Testis (tissue), 3 donors: ENCODE measurements around the gene CELA2A. TPM values are rescaled to one million over a fixed set of nuclear protein-coding genes. Genes with fewer than 3 reads are reported as not detected.
"Not testable (repeated sequence)": the region's sequence is repeated elsewhere in the genome, so short reads cannot be mapped to it uniquely, and the experiment has no call there.

Experiments used
- DNase-seq: peaks from one replicate; pipeline ENCODE4 v3.0.0-alpha.2; 2019
- H3K27ac ChIP-seq, 2 donors: fragments of 200-600 bp; sonication (generic); one replicate each; pipeline ENCODE4 v1.5.1; 2019
- H3K27me3 ChIP-seq: fragments of 200-600 bp; sonication (generic); one replicate; pipeline ENCODE4 v1.5.1; 2019
- H3K36me3 ChIP-seq: fragments of 200-600 bp; sonication (generic); one replicate; pipeline ENCODE4 v1.5.1; 2017; ENCODE audit warnings: low read depth; ENCODE audit errors: missing control alignments
- H3K4me1 ChIP-seq: fragments of 200-600 bp; sonication (generic); one replicate; pipeline ENCODE4 v1.5.1; 2019
- H3K4me3 ChIP-seq, 2 donors: fragments of 200-600 bp; sonication (generic); one replicate each; pipeline ENCODE4 v1.5.1; 2017 to 2019
- H3K9me3 ChIP-seq: fragments of 200-600 bp; sonication (generic); one replicate; pipeline ENCODE4 v1.5.1; 2017
- CTCF ChIP-seq, 3 experiments: fragments of 450-650 bp in 2 of 3; fragments of 200-600 bp in 1 of 3; sonication (generic) in 1 of 3; IDR thresholded peaks; one replicate each; pipeline ENCODE4 v1.5.1; 2016 to 2019; ENCODE audit warnings: antibody characterized with exemption in 3 of 3, mild to moderate bottlenecking in 2 of 3, moderate library complexity in 1 of 3
- POLR2A ChIP-seq: fragments of 450-650 bp; IDR thresholded peaks from one replicate; pipeline ENCODE4 v1.6.1; 2017; ENCODE audit warnings: antibody characterized with exemption, mild to moderate bottlenecking, moderate library complexity
- WGBS, 2 donors: methylation state at CpG; one replicate each; pipeline ENCODE4 v1.1.5; 2018; 5-methylcytosine and 5-hydroxymethylcytosine counted together
- intact Hi-C: fragments of 100-400 bp; cut with DNase I; formaldehyde crosslinking; loops from one replicate; pipeline ENCODE4 v1.15.1; 2023; ENCODE audit warnings: low total_unique reads
- polyA plus RNA-seq: library from polyadenylated mRNA; stranded (reverse); fragments of 350-450 nt; fragmentation: Illumina TruSeq; extraction: RNeasy Lipid Tissue Mini Kit (QIAGEN cat#74804); gene quantifications from one replicate; pipeline ENCODE4 v1.2.3, GENCODE V29; 2014; ENCODE audit warnings: low read depth, low replicate concordance; ENCODE audit not compliant: insufficient read depth
- total RNA-seq, 2 donors: library from RNA; depleted of rRNA; stranded (reverse); fragments of >200 nt; gene quantifications; one replicate each; pipeline ENCODE4 v1.2.3, GENCODE V29; 2016

CELA2A gene
- total and polyA plus RNA-seq, 3 donors from 2014 or later, result 2.4 to 4.8 (median 3.7) TPM

- no peak overlapping the region for H3K27ac ChIP-seq
- H3K4me1 ChIP-seq, result no peaks in the 10 kb centered on the region
- intact Hi-C loops, result no loop called here
- H3K4me3 ChIP-seq, result no peak overlapping the region
- no peak for TF ChIP-seq CTCF (IDR thresholded peaks at IDR 0.05)
- no peak for TF ChIP-seq POLR2A
- no peaks in the 10 kb centered on the region for H3K36me3 ChIP-seq
- no peak for DNase-seq
- H3K9me3 ChIP-seq, result no peaks in the 10 kb centered on the region
- H3K27me3 ChIP-seq, result no peaks in the 10 kb centered on the region
- 82 to 94% methylated on average over 3 of the region's 3 CpGs for WGBS, 2 donors
Observed at GRCh38 chr1:15513919-15514318, 57.4 kb downstream of the CELA2A start.

- H3K36me3 ChIP-seq, H3K4me1 ChIP-seq, H3K27ac ChIP-seq, H3K27me3 ChIP-seq, H3K4me3 ChIP-seq, intact Hi-C loops, H3K9me3 ChIP-seq, DNase-seq: not testable (repeated sequence)
- WGBS, 2 donors, result 96 to 99% methylated on average over 4 to 5 of the region's 5 CpGs
Observed at GRCh38 chr1:15514557-15514956, 58.0 kb downstream of the CELA2A start.

- DNase-seq, result no peak
- H3K4me3 ChIP-seq, result no peak overlapping the region
- no peaks in the 10 kb centered on the region for H3K9me3 ChIP-seq
- WGBS, 2 donors, result 79 to 81% methylated on average over 2 of the region's 2 CpGs
- H3K27me3 ChIP-seq, result no peaks in the 10 kb centered on the region
- TF ChIP-seq POLR2A (no peak), CTCF (IDR thresholded peaks at IDR 0.05) (no peak)
- intact Hi-C loops, result no loop called here
- H3K4me1 ChIP-seq, result no peaks in the 10 kb centered on the region
- no peaks in the 10 kb centered on the region for H3K36me3 ChIP-seq
- H3K27ac ChIP-seq, result no peak overlapping the region
Observed at GRCh38 chr1:15515022-15515663, 58.6 kb downstream of the CELA2A start.

GRCh38 chr1:15519625-15520024 is 63.1 kb downstream of the CELA2A start:
- H3K4me1 ChIP-seq, result peaks cover 10% of the 10 kb centered on the region
- no peaks in the 10 kb centered on the region for H3K9me3 ChIP-seq
- H3K36me3 ChIP-seq, result no peaks in the 10 kb centered on the region
- intact Hi-C loops, result no loop called here
- no peak overlapping the region for H3K27ac ChIP-seq
- no peak overlapping the region for H3K4me3 ChIP-seq
- no peaks in the 10 kb centered on the region for H3K27me3 ChIP-seq
- WGBS, 2 donors, result 83 to 88% methylated on average over 3 of the region's 3 CpGs
- no peak for TF ChIP-seq CTCF (IDR thresholded peaks at IDR 0.05)
- no peak for TF ChIP-seq POLR2A
- no peak for DNase-seq

- H3K4me3 ChIP-seq, H3K9me3 ChIP-seq, H3K27ac ChIP-seq, intact Hi-C loops, H3K36me3 ChIP-seq, H3K27me3 ChIP-seq, DNase-seq: not testable (repeated sequence)
- WGBS, 2 donors, result 85 to 87% methylated on average over 17 of the region's 17 CpGs
- peaks cover 22% of the 10 kb centered on the region for H3K4me1 ChIP-seq
Observed at GRCh38 chr1:15521206-15521906, 64.8 kb downstream of the CELA2A start.

Other genes with a start within 250 kb of the CELA2A start
- gene FHAD1, start 209.5 kb upstream of the CELA2A start, total RNA-seq, result 10 to 100 TPM; 22.0 to 73.3 TPM
- gene FHAD1, start 209.5 kb upstream of the CELA2A start, polyA plus RNA-seq, result 59.0 TPM
- 100 to 1,000 TPM; 308 to 384 TPM for gene EFHD2, start 46.8 kb upstream of the CELA2A start, total RNA-seq
- gene EFHD2, start 46.8 kb upstream of the CELA2A start, polyA plus RNA-seq, result 146 TPM
- under 1 TPM; 0.50 to 0.55 TPM for gene CTRC, start 18.3 kb upstream of the CELA2A start, total RNA-seq
- gene CTRC, start 18.3 kb upstream of the CELA2A start, polyA plus RNA-seq, result 0.83 TPM
- gene CELA2B, start 19.4 kb downstream of the CELA2A start, total RNA-seq, result 1 to 10 TPM; 3.3 to 3.7 TPM
- gene CELA2B, start 19.4 kb downstream of the CELA2A start, polyA plus RNA-seq, result 2.7 TPM
- gene CASP9, start 67.5 kb downstream of the CELA2A start, total RNA-seq, result 10 to 100 TPM; 34.8 to 48.5 TPM
- 33.8 TPM for gene CASP9, start 67.5 kb downstream of the CELA2A start, polyA plus RNA-seq
- gene DNAJC16, start 70.1 kb downstream of the CELA2A start, total RNA-seq, result 10 to 100 TPM; 24.3 to 32.1 TPM
- gene DNAJC16, start 70.1 kb downstream of the CELA2A start, polyA plus RNA-seq, result 19.9 TPM
- gene AGMAT, start 128.3 kb downstream of the CELA2A start, total RNA-seq, result 1 to 10 TPM in 1 of 2 donors, under 1 TPM in 1; 0.99 to 1.5 TPM
- gene AGMAT, start 128.3 kb downstream of the CELA2A start, polyA plus RNA-seq, result 1.8 TPM
- 10 to 100 TPM; 45.2 to 54.2 TPM for gene DDI2, start 160.7 kb downstream of the CELA2A start, total RNA-seq
- 9.6 TPM for gene DDI2, start 160.7 kb downstream of the CELA2A start, polyA plus RNA-seq
- 10 to 100 TPM; 61.9 to 70.2 TPM for gene PLEKHM2, start 227.6 kb downstream of the CELA2A start, total RNA-seq
- 98.4 TPM for gene PLEKHM2, start 227.6 kb downstream of the CELA2A start, polyA plus RNA-seq